ENCODE data around the gene RBBP4. TPM values are rescaled to one million over a fixed set of nuclear protein-coding genes. Genes with fewer than 3 reads are reported as not detected.

Gene RBBP4
- total RNA-seq, 4 donors from 2014 or later, result 80.5 to 121 (median 90.5) TPM

DNA sequence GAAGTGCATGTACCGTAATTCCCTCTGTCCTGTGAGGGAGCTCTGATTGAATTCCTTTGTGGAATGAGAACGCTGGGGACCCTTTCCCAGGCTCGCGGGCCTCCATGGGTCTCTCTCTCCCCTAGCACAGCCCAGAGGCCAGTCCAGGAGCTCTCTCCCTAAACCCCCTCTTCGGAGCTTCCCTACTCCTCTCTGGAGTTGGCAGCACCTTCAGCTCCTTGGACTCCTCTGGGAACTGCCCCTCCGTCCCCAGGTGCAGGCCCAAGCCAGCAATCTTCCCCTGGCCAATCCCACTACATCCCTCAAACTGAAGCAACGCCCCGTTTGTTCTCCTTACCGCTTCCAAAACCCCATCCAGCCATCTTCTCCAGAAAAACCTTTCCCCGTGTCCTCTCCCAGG is 62.1 kb downstream of the RBBP4 start:
- H3K4me1 ChIP-seq, result peaks cover 26% of the 10 kb centered on the region
- WGBS, result 95% methylated on average over 10 of the region's 10 CpGs
- no peak for DNase-seq (ENCODE audit: low spot score in 2 of 2)
- H3K36me3 ChIP-seq, result no peaks in the 10 kb centered on the region
- H3K27ac ChIP-seq, result no peak overlapping the region
- H3K4me3 ChIP-seq, result no peak overlapping the region
- TF ChIP-seq POLR2A (IDR thresholded peaks at IDR 0.05) (no peak), EP300 (IDR thresholded peaks at IDR 0.05) (no peak), POLR2AphosphoS5 (IDR thresholded peaks at IDR 0.05) (no peak)
- TF ChIP-seq, protein P1, sequence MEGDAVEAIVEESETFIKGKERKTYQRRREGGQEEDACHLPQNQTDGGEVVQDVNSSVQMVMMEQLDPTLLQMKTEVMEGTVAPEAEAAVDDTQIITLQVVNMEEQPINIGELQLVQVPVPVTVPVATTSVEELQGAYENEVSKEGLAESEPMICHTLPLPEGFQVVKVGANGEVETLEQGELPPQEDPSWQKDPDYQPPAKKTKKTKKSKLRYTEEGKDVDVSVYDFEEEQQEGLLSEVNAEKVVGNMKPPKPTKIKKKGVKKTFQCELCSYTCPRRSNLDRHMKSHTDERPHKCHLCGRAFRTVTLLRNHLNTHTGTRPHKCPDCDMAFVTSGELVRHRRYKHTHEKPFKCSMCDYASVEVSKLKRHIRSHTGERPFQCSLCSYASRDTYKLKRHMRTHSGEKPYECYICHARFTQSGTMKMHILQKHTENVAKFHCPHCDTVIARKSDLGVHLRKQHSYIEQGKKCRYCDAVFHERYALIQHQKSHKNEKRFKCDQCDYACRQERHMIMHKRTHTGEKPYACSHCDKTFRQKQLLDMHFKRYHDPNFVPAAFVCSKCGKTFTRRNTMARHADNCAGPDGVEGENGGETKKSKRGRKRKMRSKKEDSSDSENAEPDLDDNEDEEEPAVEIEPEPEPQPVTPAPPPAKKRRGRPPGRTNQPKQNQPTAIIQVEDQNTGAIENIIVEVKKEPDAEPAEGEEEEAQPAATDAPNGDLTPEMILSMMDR (IDR thresholded peaks at IDR 0.05), result no peak
- H3K27me3 ChIP-seq, result no peaks in the 10 kb centered on the region
- no peaks in the 10 kb centered on the region for H3K9me3 ChIP-seq

DNA sequence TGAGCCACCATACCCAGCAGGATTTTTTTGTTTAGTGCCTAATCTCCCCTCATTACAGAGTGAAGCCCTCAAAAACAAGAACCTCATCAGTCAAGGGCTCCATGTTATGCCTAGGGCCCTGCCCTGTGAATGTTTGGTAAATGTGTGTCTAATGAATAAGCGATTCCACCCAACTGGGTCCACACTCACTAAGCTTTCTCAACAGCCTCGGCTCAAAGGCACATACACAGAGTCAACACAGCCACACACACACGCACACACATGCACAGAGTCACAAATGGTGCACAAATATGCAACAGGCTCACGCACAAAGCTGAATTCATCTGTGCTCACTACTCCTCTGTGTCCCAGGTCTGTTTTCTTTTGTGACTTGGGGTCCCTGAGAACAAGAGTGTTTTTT is 63.3 kb downstream of the RBBP4 start:
- peaks cover 26% of the 10 kb centered on the region for H3K4me1 ChIP-seq
- H3K9me3 ChIP-seq, result no peaks in the 10 kb centered on the region
- WGBS, result 88% methylated on average over 4 of the region's 4 CpGs
- H3K36me3 ChIP-seq, result no peaks in the 10 kb centered on the region
- no peaks in the 10 kb centered on the region for H3K27me3 ChIP-seq
- no peak overlapping the region for H3K4me3 ChIP-seq
- no peak for DNase-seq (ENCODE audit: low spot score in 2 of 2)
- no peak overlapping the region for H3K27ac ChIP-seq
- TF ChIP-seq EP300 (IDR thresholded peaks at IDR 0.05), result no peak
- TF ChIP-seq, protein P1 (IDR thresholded peaks at IDR 0.05), result no peak
- TF ChIP-seq POLR2A (IDR thresholded peaks at IDR 0.05), result no peak
- no peak for TF ChIP-seq POLR2AphosphoS5 (IDR thresholded peaks at IDR 0.05)

DNA sequence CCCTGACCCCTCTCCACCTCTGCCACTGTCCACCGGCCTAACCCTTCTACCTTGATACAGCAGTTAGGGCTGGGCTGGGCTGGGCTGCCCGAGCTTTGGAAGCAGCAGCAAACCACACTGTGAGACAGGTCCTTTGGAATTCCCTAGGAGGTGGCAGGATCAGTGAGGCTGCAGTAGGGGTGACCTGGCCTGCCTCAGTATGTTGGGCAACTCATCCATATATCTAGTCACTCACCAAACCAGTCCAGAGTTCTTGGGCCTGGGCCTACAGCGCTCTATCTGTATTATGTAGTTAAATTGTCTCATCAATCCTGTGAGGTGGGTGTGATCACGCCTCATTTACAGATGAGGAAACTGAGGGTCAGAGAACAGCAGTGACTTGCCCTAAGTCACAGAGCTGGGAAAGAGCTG is 64.9 kb downstream of the RBBP4 start:
- no peak for TF ChIP-seq POLR2A (IDR thresholded peaks at IDR 0.05)
- TF ChIP-seq, protein P1 (IDR thresholded peaks at IDR 0.05), result no peak
- no peak for TF ChIP-seq POLR2AphosphoS5 (IDR thresholded peaks at IDR 0.05)
- no peak for TF ChIP-seq EP300 (IDR thresholded peaks at IDR 0.05)
- Histone ChIP-seq H3K27ac (peak overlapping the region; percentile 86), H3K36me3 (no peaks in the 10 kb centered on the region), H3K4me3 (no peak overlapping the region), H3K9me3 (no peaks in the 10 kb centered on the region), H3K27me3 (no peaks in the 10 kb centered on the region), H3K4me1 (peaks cover 26% of the 10 kb centered on the region)
- WGBS, result 100% methylated on average over 1 of the region's 4 CpGs
- no peak for DNase-seq (ENCODE audit: low spot score in 2 of 2)

DNA sequence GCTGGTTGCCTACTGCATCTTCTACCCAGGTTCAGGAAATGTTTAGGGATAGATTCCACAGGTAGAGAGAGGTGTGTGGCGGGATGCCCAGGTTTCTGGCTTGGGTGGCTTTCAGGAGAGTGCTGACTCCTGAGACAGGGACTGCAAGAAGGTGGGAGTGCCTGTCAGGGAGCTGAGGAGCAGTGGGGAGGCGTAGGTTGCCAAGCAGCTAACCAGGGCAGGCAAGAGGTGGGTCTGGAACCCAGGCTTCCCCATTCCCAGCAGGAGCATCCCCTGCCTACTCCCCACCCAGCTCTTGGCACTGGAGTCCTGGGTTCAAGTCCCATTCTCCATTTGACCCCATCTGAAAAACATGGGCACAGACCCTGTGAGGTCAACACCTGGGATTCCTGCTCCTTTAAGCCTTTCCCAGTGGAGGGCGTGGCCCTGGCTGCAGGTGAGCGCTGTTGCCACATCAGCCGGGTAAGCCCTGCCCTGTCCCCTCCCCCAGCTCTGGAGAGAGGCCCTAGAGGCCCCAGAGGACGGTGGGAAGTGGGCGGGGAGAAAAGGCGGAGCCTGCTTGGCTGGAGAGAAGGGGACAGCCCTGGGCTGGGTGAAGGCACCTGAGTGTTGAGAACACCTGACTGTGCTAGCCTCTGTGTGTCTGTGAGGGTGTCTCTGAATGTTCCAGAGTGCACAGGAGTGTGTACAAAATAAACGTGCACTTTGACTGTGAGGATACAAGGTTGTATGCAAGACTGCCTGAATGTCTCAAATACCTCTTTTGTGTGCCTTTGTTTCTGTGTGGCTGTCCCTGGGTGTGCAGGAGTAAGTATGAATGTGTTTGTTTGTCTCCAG is 65.5 kb downstream of the RBBP4 start:
- Histone ChIP-seq H3K9me3 (no peaks in the 10 kb centered on the region), H3K4me3 (no peak overlapping the region), H3K36me3 (no peaks in the 10 kb centered on the region), H3K27ac (peak overlapping the region; percentile 86), H3K4me1 (peaks cover 26% of the 10 kb centered on the region), H3K27me3 (no peaks in the 10 kb centered on the region)
- 26% methylated on average over 6 of the region's 9 CpGs for WGBS
- DNase-seq (ENCODE audit: low spot score in 2 of 2), result peak; percentile 84 to 85
- TF ChIP-seq, protein P1 (IDR thresholded peaks at IDR 0.05), result no peak
- TF ChIP-seq POLR2AphosphoS5 (IDR thresholded peaks at IDR 0.05), result no peak
- no peak for TF ChIP-seq POLR2A (IDR thresholded peaks at IDR 0.05)
- TF ChIP-seq EP300 (IDR thresholded peaks at IDR 0.05), result no peak

DNA sequence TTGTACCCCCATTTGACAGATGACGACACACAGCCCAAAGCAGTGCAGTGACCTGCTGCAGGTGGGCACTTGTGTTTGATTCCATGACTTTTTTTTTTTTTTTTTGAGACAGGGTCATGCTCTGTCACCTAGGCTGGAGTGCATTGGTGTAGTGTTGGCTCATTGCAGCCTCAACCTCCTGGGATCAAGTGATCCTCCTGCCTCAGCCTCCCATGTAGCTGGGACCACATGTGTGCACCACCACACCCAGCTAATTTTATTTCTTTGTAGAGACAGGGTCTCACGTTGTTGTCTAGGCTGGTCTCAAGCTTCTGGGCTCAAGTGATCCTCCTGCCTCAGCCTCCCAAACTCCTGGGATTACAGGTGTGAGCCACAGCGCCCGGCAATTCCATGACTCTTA is 66.5 kb downstream of the RBBP4 start:
- H3K4me1 ChIP-seq, result peaks cover 19% of the 10 kb centered on the region
- DNase-seq (ENCODE audit: low spot score in 2 of 2), result no peak
- H3K27ac ChIP-seq, result no peak overlapping the region
- TF ChIP-seq POLR2A (IDR thresholded peaks at IDR 0.05), result no peak
- 95% methylated on average over 4 of the region's 4 CpGs for WGBS
- no peak overlapping the region for H3K4me3 ChIP-seq
- H3K9me3 ChIP-seq, result no peaks in the 10 kb centered on the region
- no peaks in the 10 kb centered on the region for H3K27me3 ChIP-seq
- no peaks in the 10 kb centered on the region for H3K36me3 ChIP-seq

All from suprapubic skin (tissue), 4 donors.